ENCODE results near the gene SH3D19. TPM values are rescaled to one million over a fixed set of nuclear protein-coding genes. Genes with fewer than 3 reads are reported as not detected.

Gene SH3D19
- total RNA-seq, 1 donor: 46.6 TPM

GRCh38 chr4:151215295-151215694 lies 110.1 kb downstream of the SH3D19 start:
- DNase-seq (ENCODE audit: low read depth): no peak
- no peak overlapping the region for H3K4me3 ChIP-seq (ENCODE audit: low read depth, low read length)
- TF ChIP-seq CTCF (IDR thresholded peaks at IDR 0.05; ENCODE audit: insufficient read depth, low read depth, low read length): no peak

- no peak for TF ChIP-seq CTCF (IDR thresholded peaks at IDR 0.05; ENCODE audit: insufficient read depth, low read depth, low read length)
- DNase-seq (ENCODE audit: low read depth): no peak
- H3K4me3 ChIP-seq (ENCODE audit: low read depth, low read length): no peak overlapping the region
Observed at GRCh38 chr4:151207868-151208267, 117.5 kb downstream of the SH3D19 start.

GRCh38 chr4:151207186-151207585 lies 118.2 kb downstream of the SH3D19 start:
- DNase-seq (ENCODE audit: low read depth): no peak
- TF ChIP-seq CTCF (IDR thresholded peaks at IDR 0.05; ENCODE audit: insufficient read depth, low read depth, low read length): no peak
- no peak overlapping the region for H3K4me3 ChIP-seq (ENCODE audit: low read depth, low read length)

GRCh38 chr4:151206241-151207005 lies 119.0 kb downstream of the SH3D19 start:
- TF ChIP-seq CTCF (IDR thresholded peaks at IDR 0.05; ENCODE audit: insufficient read depth, low read depth, low read length): no peak
- H3K4me3 ChIP-seq (ENCODE audit: low read depth, low read length): no peak overlapping the region
- no peak for DNase-seq (ENCODE audit: low read depth)

- TF ChIP-seq CTCF (IDR thresholded peaks at IDR 0.05; ENCODE audit: insufficient read depth, low read depth, low read length): no peak
- no peak overlapping the region for H3K4me3 ChIP-seq (ENCODE audit: low read depth, low read length)
- DNase-seq (ENCODE audit: low read depth): no peak
Observed at GRCh38 chr4:151205722-151206121, 119.7 kb downstream of the SH3D19 start.

- TF ChIP-seq CTCF (IDR thresholded peaks at IDR 0.05; ENCODE audit: insufficient read depth, low read depth, low read length): no peak
- no peak for DNase-seq (ENCODE audit: low read depth)
- no peak overlapping the region for H3K4me3 ChIP-seq (ENCODE audit: low read depth, low read length)
Observed at GRCh38 chr4:151204925-151205524, 120.4 kb downstream of the SH3D19 start.

Measured in fibroblast of villous mesenchyme (primary cell).